Measurements from ENCODE around the gene CLEC20A. TPM values are rescaled to one million over a fixed set of nuclear protein-coding genes. Genes with fewer than 3 reads are reported as not detected.

Gene CLEC20A
- total RNA-seq, 3 donors from 2014 or later = not detected

DNA sequence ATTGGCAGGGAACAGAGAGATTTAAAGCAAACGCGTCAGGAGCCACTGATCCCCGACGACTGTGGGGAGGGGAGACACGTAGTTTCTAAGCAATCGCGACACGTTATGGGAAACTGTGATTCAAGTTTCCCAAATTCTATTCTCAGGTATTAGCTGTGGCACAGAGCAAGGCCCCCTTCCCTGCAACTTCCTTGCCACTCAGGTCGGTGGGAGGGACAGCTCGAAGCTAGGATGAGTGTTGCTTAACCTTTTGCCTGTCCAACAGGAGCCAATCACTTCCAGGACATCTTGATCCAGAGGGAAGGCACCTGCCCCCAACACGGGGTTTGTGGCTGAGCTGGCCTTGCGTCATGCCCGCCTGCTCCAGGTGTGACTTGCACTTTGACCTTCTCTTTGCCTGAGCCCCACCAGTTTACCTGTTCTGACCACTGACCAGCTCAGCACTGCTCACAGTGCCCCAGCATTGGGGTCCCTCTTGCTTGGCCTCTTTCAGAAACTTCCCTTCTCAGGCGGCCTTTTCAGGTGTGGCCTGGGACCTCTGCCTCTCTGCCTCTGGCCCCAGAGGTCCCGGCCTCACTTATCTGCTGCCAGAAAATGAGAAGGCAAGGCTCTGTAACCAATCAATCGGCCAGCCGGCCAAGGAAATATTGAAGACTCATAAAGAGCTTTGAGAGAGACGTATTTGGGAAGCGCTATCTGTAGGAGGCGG is 40.8 kb upstream of the CLEC20A start:
- Histone ChIP-seq H3K9me3 (no peaks in the 10 kb centered on the region), H3K4me3 (no peak overlapping the region), H3K36me3 (ENCODE audit: low read depth) (no peaks in the 10 kb centered on the region), H3K4me1 (ENCODE audit: low read depth) (peaks cover 28% of the 10 kb centered on the region)
- TF ChIP-seq, protein P1, sequence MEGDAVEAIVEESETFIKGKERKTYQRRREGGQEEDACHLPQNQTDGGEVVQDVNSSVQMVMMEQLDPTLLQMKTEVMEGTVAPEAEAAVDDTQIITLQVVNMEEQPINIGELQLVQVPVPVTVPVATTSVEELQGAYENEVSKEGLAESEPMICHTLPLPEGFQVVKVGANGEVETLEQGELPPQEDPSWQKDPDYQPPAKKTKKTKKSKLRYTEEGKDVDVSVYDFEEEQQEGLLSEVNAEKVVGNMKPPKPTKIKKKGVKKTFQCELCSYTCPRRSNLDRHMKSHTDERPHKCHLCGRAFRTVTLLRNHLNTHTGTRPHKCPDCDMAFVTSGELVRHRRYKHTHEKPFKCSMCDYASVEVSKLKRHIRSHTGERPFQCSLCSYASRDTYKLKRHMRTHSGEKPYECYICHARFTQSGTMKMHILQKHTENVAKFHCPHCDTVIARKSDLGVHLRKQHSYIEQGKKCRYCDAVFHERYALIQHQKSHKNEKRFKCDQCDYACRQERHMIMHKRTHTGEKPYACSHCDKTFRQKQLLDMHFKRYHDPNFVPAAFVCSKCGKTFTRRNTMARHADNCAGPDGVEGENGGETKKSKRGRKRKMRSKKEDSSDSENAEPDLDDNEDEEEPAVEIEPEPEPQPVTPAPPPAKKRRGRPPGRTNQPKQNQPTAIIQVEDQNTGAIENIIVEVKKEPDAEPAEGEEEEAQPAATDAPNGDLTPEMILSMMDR (IDR thresholded peaks at IDR 0.05) = no peak
- intact Hi-C loops (cut with DNase I, micrococcal nuclease) = loop anchor here (10.0 kb wide), 1 partner anchor 467 kb away; no protein-coding TSS in a partner anchor
- peak; percentile 53 to 79 (median 67) for DNase-seq
- peak; percentile 58 for ATAC-seq

DNA sequence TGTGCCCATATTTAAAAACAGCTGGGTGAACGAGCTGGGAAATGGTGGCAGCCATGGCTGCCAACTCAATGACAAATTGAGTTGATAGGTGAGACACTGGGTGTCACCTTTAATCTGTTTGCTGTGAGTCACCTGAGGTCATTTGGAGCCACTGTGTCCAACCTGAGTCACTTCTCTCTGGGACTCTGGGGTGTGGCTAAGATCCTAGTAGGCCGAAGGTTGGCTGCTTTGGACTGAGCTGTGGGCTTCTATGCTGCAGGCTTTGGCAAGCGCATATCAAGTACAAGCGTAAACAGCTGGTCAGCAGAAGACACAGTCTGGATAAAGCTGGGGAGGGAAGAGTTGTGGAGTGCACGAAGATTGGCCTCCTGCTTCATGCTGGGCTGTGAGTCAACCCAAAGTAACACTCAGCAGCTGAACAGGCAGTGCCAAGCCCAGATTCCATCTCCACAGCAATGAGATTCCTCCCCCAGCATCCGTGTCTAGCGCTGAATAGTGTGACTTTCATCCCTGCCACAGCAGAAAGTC is 40.1 kb upstream of the CLEC20A start:
- H3K36me3 ChIP-seq (ENCODE audit: low read depth) = no peaks in the 10 kb centered on the region
- DNase-seq (peak in 2 of 3 donors; percentile 60 to 80), ATAC-seq (peak; percentile 89)
- H3K9me3 ChIP-seq = no peaks in the 10 kb centered on the region
- TF ChIP-seq, protein P1 (IDR thresholded peaks at IDR 0.05) = no peak
- intact Hi-C loops (cut with DNase I, micrococcal nuclease) = loop anchor here (10.0 kb wide), 1 partner anchor 468 kb away; no protein-coding TSS in a partner anchor
- H3K4me3 ChIP-seq = no peak overlapping the region
- H3K4me1 ChIP-seq (ENCODE audit: low read depth) = peaks cover 33% of the 10 kb centered on the region

DNA sequence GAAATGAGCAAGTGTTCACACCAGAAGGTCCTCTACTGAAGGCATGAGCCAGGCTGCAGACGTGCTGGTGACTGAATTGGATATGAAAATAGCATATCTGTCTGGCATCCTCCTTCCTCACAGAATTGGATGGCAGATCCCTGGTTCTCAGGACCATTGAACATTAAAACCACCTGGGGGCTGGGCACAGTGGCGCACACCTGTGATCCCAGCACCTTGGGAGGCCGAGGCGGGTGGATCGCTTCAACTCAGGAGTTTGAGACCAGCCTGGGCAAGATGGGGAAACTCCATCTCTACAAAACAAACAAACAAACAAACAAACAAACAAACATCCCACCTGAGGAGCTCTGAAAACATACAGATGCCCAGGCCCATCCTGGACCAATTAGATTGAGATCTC is 39.6 kb upstream of the CLEC20A start:
- ATAC-seq (no peak), DNase-seq (peak in 1 of 3 donors; percentile 14)
- no peaks in the 10 kb centered on the region for H3K9me3 ChIP-seq
- H3K4me3 ChIP-seq = no peak overlapping the region
- TF ChIP-seq, protein P1 (IDR thresholded peaks at IDR 0.05) = no peak
- H3K4me1 ChIP-seq (ENCODE audit: low read depth) = peaks cover 28% of the 10 kb centered on the region
- intact Hi-C loops (cut with DNase I, micrococcal nuclease) = loop anchor here (10.0 kb wide), 1 partner anchor 468 kb away; no protein-coding TSS in a partner anchor
- no peaks in the 10 kb centered on the region for H3K36me3 ChIP-seq (ENCODE audit: low read depth)

DNA sequence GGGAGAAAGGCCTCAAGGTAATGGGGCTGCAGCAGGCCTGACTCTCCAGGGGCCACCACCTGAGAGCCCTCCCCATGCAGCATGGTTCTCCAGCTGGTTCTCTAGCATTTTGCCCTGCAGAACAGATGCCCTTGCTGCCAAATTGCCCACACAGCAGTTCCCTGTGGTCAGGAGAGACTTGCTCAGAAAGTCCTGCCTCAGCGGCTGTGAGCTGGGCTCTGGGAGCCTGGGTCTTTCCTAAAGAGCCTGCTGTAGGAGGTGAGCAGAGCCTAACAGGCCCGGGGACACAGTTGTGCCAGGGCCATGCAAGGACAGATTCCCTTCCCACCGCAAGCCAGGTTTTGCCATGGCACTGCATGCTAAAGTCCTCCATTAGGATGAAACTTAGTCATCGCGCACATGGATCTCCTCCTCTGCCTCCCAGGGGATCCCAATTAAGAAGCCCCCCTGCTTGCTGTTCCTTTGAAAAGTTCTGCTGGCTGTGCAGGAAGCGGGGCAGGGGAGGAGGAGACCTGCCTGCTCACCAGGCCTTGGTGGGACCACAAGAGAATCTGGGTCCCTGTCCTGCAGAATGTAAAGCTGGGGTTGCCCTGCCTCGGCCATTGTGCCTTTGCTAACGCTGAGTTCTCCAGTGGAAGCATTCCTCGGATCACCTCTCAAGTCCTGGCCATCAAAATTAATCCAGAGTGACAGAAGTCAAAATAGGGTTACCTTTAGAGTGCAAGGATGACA is 37.5 kb upstream of the CLEC20A start:
- intact Hi-C loops (cut with DNase I, micrococcal nuclease) = loop anchor here (10.0 kb wide), 1 partner anchor 470 kb away; no protein-coding TSS in a partner anchor
- DNase-seq (no peak), ATAC-seq (no peak)
- TF ChIP-seq, protein P1 (IDR thresholded peaks at IDR 0.05) = no peak
- Histone ChIP-seq H3K4me1 (ENCODE audit: low read depth) (peaks cover 28% of the 10 kb centered on the region), H3K9me3 (no peaks in the 10 kb centered on the region), H3K36me3 (ENCODE audit: low read depth) (no peaks in the 10 kb centered on the region), H3K4me3 (no peak overlapping the region)

DNA sequence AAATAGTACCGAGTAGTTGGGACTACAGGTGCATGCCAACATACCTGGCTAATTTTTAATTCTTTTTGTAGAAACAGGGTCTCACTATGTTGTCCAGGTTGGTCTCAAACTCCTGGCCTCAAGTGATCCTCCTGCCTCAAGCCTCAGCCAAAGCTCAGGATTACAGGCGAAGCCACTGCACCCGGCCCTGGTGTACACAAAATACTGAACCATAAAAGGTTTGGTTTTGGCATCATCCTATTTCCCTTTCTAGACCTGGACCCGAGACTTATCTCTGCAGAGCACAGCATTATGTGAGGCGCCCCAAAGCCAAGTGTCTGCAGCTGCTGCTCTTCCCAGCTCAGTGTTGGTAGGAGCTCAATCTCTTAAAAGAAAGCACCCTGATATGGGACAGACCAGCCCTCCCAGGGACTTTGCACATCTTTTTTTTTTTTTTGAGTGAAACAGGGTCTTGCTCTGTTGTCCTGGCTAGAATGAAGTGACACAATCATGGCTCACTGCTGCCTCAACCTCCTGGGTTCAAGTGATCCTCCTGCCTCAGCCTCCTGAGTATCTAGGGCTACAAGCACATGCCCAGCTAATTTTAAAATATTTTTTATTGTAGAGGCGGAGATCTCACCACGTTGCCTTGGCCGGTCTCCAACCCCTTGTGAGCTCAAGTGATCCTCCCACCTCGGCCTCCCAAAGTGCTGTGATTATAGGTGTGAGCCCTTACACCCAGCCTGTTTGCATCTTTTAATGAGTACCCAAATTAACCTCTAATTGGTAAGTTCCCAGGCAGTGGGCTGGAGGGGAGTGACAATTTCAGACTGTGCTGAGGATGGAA is 36.6 kb upstream of the CLEC20A start:
- Histone ChIP-seq H3K36me3 (ENCODE audit: low read depth) (no peaks in the 10 kb centered on the region), H3K9me3 (no peaks in the 10 kb centered on the region), H3K4me1 (ENCODE audit: low read depth) (peaks cover 25% of the 10 kb centered on the region), H3K4me3 (no peak overlapping the region)
- ATAC-seq (no peak), DNase-seq (no peak)
- intact Hi-C loops (cut with DNase I, micrococcal nuclease) = loop anchor here (10.0 kb wide), 1 partner anchor 471 kb away; no protein-coding TSS in a partner anchor
- TF ChIP-seq, protein P1 (IDR thresholded peaks at IDR 0.05) = no peak
